ENCODE data around the gene R3HDM2.

Gene R3HDM2

GRCh38 chr12:57465030-57465746, 34.3 kb upstream of the R3HDM2 start:
- H3K4me3 ChIP-seq (ENCODE audit: low read length): no peak overlapping the region
- H3K9ac ChIP-seq (ENCODE audit: low read depth, low read length): no peak overlapping the region
- H3K9me3 ChIP-seq (replicated peaks; ENCODE audit: low read length): no peaks in the 10 kb centered on the region
- H3K27me3 ChIP-seq (ENCODE audit: control insufficient read depth, insufficient read depth, low read length): peaks cover 28% of the 10 kb centered on the region
- no peaks in the 10 kb centered on the region for H3K36me3 ChIP-seq (ENCODE audit: insufficient read depth, low read length)
- peaks cover 14% of the 10 kb centered on the region for H3K4me1 ChIP-seq (ENCODE audit: control insufficient read depth, insufficient read depth, low read length)
- no peak overlapping the region for H3K4me2 ChIP-seq (ENCODE audit: low read length)

GRCh38 chr12:57464569-57464968, 33.7 kb upstream of the R3HDM2 start:
- H3K4me1 ChIP-seq (ENCODE audit: control insufficient read depth, insufficient read depth, low read length): peaks cover 14% of the 10 kb centered on the region
- H3K9ac ChIP-seq (ENCODE audit: low read depth, low read length): no peak overlapping the region
- H3K9me3 ChIP-seq (replicated peaks; ENCODE audit: low read length): no peaks in the 10 kb centered on the region
- no peaks in the 10 kb centered on the region for H3K36me3 ChIP-seq (ENCODE audit: insufficient read depth, low read length)
- no peak overlapping the region for H3K4me2 ChIP-seq (ENCODE audit: low read length)
- H3K4me3 ChIP-seq (ENCODE audit: low read length): no peak overlapping the region
- H3K27me3 ChIP-seq (ENCODE audit: control insufficient read depth, insufficient read depth, low read length): peaks cover 26% of the 10 kb centered on the region

GRCh38 chr12:57462912-57463253, 32.0 kb upstream of the R3HDM2 start:
- Histone ChIP-seq H3K27me3 (ENCODE audit: control insufficient read depth, insufficient read depth, low read length) (peaks cover 17% of the 10 kb centered on the region), H3K4me1 (ENCODE audit: control insufficient read depth, insufficient read depth, low read length) (peaks cover 22% of the 10 kb centered on the region), H3K36me3 (ENCODE audit: insufficient read depth, low read length) (no peaks in the 10 kb centered on the region), H3K4me3 (ENCODE audit: low read length) (no peak overlapping the region), H3K9ac (ENCODE audit: low read depth, low read length) (no peak overlapping the region), H3K9me3 (replicated peaks; ENCODE audit: low read length) (no peaks in the 10 kb centered on the region), H3K4me2 (ENCODE audit: low read length) (peak overlapping the region; percentile 99)

- H3K27me3 ChIP-seq (ENCODE audit: control insufficient read depth, insufficient read depth, low read length): peaks cover 12% of the 10 kb centered on the region
- peak overlapping the region; percentile 87 for H3K4me3 ChIP-seq (ENCODE audit: low read length)
- H3K36me3 ChIP-seq (ENCODE audit: insufficient read depth, low read length): no peaks in the 10 kb centered on the region
- peak overlapping the region; percentile 99 for H3K4me2 ChIP-seq (ENCODE audit: low read length)
- peaks cover 25% of the 10 kb centered on the region for H3K4me1 ChIP-seq (ENCODE audit: control insufficient read depth, insufficient read depth, low read length)
- no peaks in the 10 kb centered on the region for H3K9me3 ChIP-seq (replicated peaks; ENCODE audit: low read length)
- peak overlapping the region; percentile 70 for H3K9ac ChIP-seq (ENCODE audit: low read depth, low read length)
Observed at GRCh38 chr12:57462251-57462911, 31.5 kb upstream of the R3HDM2 start.

- peak overlapping the region; percentile 87 for H3K4me3 ChIP-seq (ENCODE audit: low read length)
- no peaks in the 10 kb centered on the region for H3K9me3 ChIP-seq (replicated peaks; ENCODE audit: low read length)
- H3K9ac ChIP-seq (ENCODE audit: low read depth, low read length): peak overlapping the region; percentile 70
- H3K36me3 ChIP-seq (ENCODE audit: insufficient read depth, low read length): no peaks in the 10 kb centered on the region
- H3K4me2 ChIP-seq (ENCODE audit: low read length): peak overlapping the region; percentile 99
- peaks cover 25% of the 10 kb centered on the region for H3K4me1 ChIP-seq (ENCODE audit: control insufficient read depth, insufficient read depth, low read length)
- H3K27me3 ChIP-seq (ENCODE audit: control insufficient read depth, insufficient read depth, low read length): peaks cover 10% of the 10 kb centered on the region
Observed at GRCh38 chr12:57461917-57462250, 31.0 kb upstream of the R3HDM2 start.

GRCh38 chr12:57461276-57461916, 30.6 kb upstream of the R3HDM2 start:
- Histone ChIP-seq H3K9me3 (replicated peaks; ENCODE audit: low read length) (no peaks in the 10 kb centered on the region), H3K4me1 (ENCODE audit: control insufficient read depth, insufficient read depth, low read length) (peaks cover 25% of the 10 kb centered on the region), H3K9ac (ENCODE audit: low read depth, low read length) (peak overlapping the region; percentile 70), H3K27me3 (ENCODE audit: control insufficient read depth, insufficient read depth, low read length) (peaks cover 10% of the 10 kb centered on the region), H3K36me3 (ENCODE audit: insufficient read depth, low read length) (no peaks in the 10 kb centered on the region), H3K4me3 (ENCODE audit: low read length) (peak overlapping the region; percentile 87), H3K4me2 (ENCODE audit: low read length) (peak overlapping the region; percentile 99)

GRCh38 chr12:57460841-57461275, 30.0 kb upstream of the R3HDM2 start:
- Histone ChIP-seq H3K9ac (ENCODE audit: low read depth, low read length) (peak overlapping the region; percentile 5), H3K4me3 (ENCODE audit: low read length) (peak overlapping the region; percentile 87), H3K27me3 (ENCODE audit: control insufficient read depth, insufficient read depth, low read length) (peaks cover 10% of the 10 kb centered on the region), H3K36me3 (ENCODE audit: insufficient read depth, low read length) (no peaks in the 10 kb centered on the region), H3K9me3 (replicated peaks; ENCODE audit: low read length) (no peaks in the 10 kb centered on the region), H3K4me1 (ENCODE audit: control insufficient read depth, insufficient read depth, low read length) (peaks cover 25% of the 10 kb centered on the region), H3K4me2 (ENCODE audit: low read length) (peak overlapping the region; percentile 99)

GRCh38 chr12:57460468-57460784, 29.6 kb upstream of the R3HDM2 start:
- Histone ChIP-seq H3K9ac (ENCODE audit: low read depth, low read length) (no peak overlapping the region), H3K4me2 (ENCODE audit: low read length) (peak overlapping the region; percentile 99), H3K4me3 (ENCODE audit: low read length) (peak overlapping the region; percentile 87), H3K4me1 (ENCODE audit: control insufficient read depth, insufficient read depth, low read length) (peaks cover 27% of the 10 kb centered on the region), H3K27me3 (ENCODE audit: control insufficient read depth, insufficient read depth, low read length) (peaks cover 7% of the 10 kb centered on the region), H3K36me3 (ENCODE audit: insufficient read depth, low read length) (no peaks in the 10 kb centered on the region), H3K9me3 (replicated peaks; ENCODE audit: low read length) (no peaks in the 10 kb centered on the region)

GRCh38 chr12:57459750-57460467, 29.1 kb upstream of the R3HDM2 start, which contains the start of gene GLI1:
Gene GLI1, plus strand, starts transcription at chr12:57459785. Its CDS starts 3,907 bp downstream, at chr12:57463692.
- Histone ChIP-seq H3K4me1 (ENCODE audit: control insufficient read depth, insufficient read depth, low read length) (peaks cover 32% of the 10 kb centered on the region), H3K4me2 (ENCODE audit: low read length) (peak within 1 kb of the TSS; percentile 99), H3K4me3 (ENCODE audit: low read length) (peak within 1 kb of the TSS; percentile 87), H3K9ac (ENCODE audit: low read depth, low read length) (peak within 1 kb of the TSS; percentile 77), H3K27me3 (ENCODE audit: control insufficient read depth, insufficient read depth, low read length) (peaks cover 2% of the 10 kb centered on the region), H3K36me3 (ENCODE audit: insufficient read depth, low read length) (no peaks in the 10 kb centered on the region), H3K9me3 (replicated peaks; ENCODE audit: low read length) (no peaks in the 10 kb centered on the region)

- Histone ChIP-seq H3K36me3 (ENCODE audit: insufficient read depth, low read length) (no peaks in the 10 kb centered on the region), H3K4me1 (ENCODE audit: control insufficient read depth, insufficient read depth, low read length) (peaks cover 37% of the 10 kb centered on the region), H3K9me3 (replicated peaks; ENCODE audit: low read length) (no peaks in the 10 kb centered on the region), H3K4me2 (ENCODE audit: low read length) (peak overlapping the region; percentile 96), H3K4me3 (ENCODE audit: low read length) (peak overlapping the region; percentile 78), H3K9ac (ENCODE audit: low read depth, low read length) (peak overlapping the region; percentile 77), H3K27me3 (ENCODE audit: control insufficient read depth, insufficient read depth, low read length) (no peaks in the 10 kb centered on the region)
Observed at GRCh38 chr12:57459055-57459749, 28.4 kb upstream of the R3HDM2 start.

GRCh38 chr12:57458665-57459054, 27.8 kb upstream of the R3HDM2 start:
- H3K4me1 ChIP-seq (ENCODE audit: control insufficient read depth, insufficient read depth, low read length): peaks cover 37% of the 10 kb centered on the region
- peak overlapping the region; percentile 78 for H3K4me3 ChIP-seq (ENCODE audit: low read length)

More at GRCh38 chr12:57458665-57459054, 27.8 kb upstream of the R3HDM2 start:
- Histone ChIP-seq H3K27me3 (ENCODE audit: control insufficient read depth, insufficient read depth, low read length) (no peaks in the 10 kb centered on the region), H3K36me3 (ENCODE audit: insufficient read depth, low read length) (no peaks in the 10 kb centered on the region), H3K4me2 (ENCODE audit: low read length) (peak overlapping the region; percentile 96), H3K9me3 (replicated peaks; ENCODE audit: low read length) (no peaks in the 10 kb centered on the region), H3K9ac (ENCODE audit: low read depth, low read length) (peak overlapping the region; percentile 77)
